HL-60 (cell line): ENCODE results near the gene LIPH.

Source experiments
- DNase-seq, 2 experiments: peaks; one replicate each; pipeline ENCODE4 v3.0.0-alpha.2; 2010 to 2020; ENCODE audit warnings: low read depth in 1 of 2, low spot score in 1 of 2
- H3K27ac ChIP-seq: fragments of 250-450 bp; sonication (Bioruptor Pico); replicated peaks from 2 replicates; pipeline ENCODE4 v1.5.1; 2020; ENCODE audit warnings: mild to moderate bottlenecking, moderate library complexity
- H3K27me3 ChIP-seq: fragments of 250-450 bp; sonication (Bioruptor Pico); 2 replicates; pipeline ENCODE4 v1.5.1; 2021; ENCODE audit warnings: mild to moderate bottlenecking, moderate library complexity; ENCODE audit not compliant: insufficient read depth, poor library complexity, severe bottlenecking
- H3K4me3 ChIP-seq: replicated peaks from 2 replicates; pipeline ENCODE4 v1.5.1; 2011; ENCODE audit warnings: mild to moderate bottlenecking, control low read depth, low read length; ENCODE audit not compliant: insufficient read depth
- GABPA ChIP-seq: IDR thresholded peaks from 2 replicates; pipeline ENCODE4 v1.6.1; 2012; ENCODE audit warnings: low read depth
- POLR2AphosphoS5 ChIP-seq: IDR thresholded peaks from 2 replicates; pipeline ENCODE4 v1.6.1; 2012; ENCODE audit warnings: low read depth
- REST ChIP-seq: IDR thresholded peaks from 2 replicates; pipeline ENCODE4 v1.6.1; 2012; ENCODE audit warnings: low read depth; ENCODE audit not compliant: insufficient replicate concordance
- SPI1 ChIP-seq: IDR thresholded peaks from 2 replicates; pipeline ENCODE4 v1.6.1; 2012; ENCODE audit warnings: low read depth, mild to moderate bottlenecking, borderline replicate concordance
- TF ChIP-seq, protein P1 (sequence below): IDR thresholded peaks from one replicate; pipeline ENCODE4 v1.5.1; 2011; ENCODE audit warnings: low read length, control low read depth, inconsistent platforms; ENCODE audit not compliant: insufficient read depth

Gene LIPH

GRCh38 chr3:185537369-185537970 is 14.9 kb downstream of the LIPH start:
- Histone ChIP-seq H3K27me3 (no peaks in the 10 kb centered on the region), H3K27ac (peak overlapping the region; percentile 44), H3K4me3 (no peak overlapping the region)
- peak; percentile 53 for TF ChIP-seq POLR2AphosphoS5
- no peak for TF ChIP-seq REST
- TF ChIP-seq, protein P1, sequence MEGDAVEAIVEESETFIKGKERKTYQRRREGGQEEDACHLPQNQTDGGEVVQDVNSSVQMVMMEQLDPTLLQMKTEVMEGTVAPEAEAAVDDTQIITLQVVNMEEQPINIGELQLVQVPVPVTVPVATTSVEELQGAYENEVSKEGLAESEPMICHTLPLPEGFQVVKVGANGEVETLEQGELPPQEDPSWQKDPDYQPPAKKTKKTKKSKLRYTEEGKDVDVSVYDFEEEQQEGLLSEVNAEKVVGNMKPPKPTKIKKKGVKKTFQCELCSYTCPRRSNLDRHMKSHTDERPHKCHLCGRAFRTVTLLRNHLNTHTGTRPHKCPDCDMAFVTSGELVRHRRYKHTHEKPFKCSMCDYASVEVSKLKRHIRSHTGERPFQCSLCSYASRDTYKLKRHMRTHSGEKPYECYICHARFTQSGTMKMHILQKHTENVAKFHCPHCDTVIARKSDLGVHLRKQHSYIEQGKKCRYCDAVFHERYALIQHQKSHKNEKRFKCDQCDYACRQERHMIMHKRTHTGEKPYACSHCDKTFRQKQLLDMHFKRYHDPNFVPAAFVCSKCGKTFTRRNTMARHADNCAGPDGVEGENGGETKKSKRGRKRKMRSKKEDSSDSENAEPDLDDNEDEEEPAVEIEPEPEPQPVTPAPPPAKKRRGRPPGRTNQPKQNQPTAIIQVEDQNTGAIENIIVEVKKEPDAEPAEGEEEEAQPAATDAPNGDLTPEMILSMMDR = no peak
- TF ChIP-seq SPI1 = peak; percentile 71
- DNase-seq = peak; percentile 94 to 97

DNA sequence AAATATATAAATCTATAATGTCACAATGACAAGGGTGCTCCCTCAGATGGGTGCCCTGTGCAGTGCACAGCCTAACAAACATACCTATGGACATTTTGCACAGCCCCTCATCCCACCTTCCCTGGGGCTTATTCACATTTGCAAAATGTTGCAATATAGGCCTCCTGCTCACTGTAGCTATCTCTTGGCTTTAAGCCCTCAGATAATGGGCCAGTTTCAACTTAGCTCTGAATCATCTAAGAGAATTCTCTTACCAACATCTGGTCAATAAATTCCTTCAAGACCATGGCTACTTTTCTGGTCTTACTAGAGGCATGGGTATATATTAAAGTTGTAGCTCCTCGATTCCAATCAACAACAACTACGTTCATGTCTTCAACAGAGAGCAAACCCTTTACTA is 17.9 kb downstream of the LIPH start:
- no peak overlapping the region for H3K4me3 ChIP-seq
- H3K27me3 ChIP-seq = no peaks in the 10 kb centered on the region
- no peak for TF ChIP-seq POLR2AphosphoS5
- no peak for TF ChIP-seq SPI1
- TF ChIP-seq, protein P1 = no peak
- TF ChIP-seq REST = no peak
- no peak for TF ChIP-seq GABPA
- no peak for DNase-seq
- no peak overlapping the region for H3K27ac ChIP-seq

DNA sequence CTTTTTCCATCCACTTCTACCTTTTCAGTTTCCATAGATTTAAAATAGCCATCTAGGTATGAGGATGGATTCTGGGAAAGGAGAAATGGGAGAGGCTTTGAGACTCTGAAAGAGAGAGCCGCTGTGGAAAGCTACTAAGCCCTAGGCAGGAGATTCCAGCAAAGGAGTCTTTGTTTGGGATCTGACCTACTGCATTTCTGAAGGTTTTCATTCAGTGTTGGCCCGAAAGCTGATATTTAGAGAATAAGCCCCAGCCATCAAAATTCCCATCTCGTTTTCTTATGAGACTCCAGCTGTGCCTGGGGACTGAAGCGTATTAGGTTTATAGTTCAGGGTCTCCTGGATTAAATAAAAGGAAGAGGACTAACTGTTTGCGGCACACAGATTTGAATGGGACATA is 19.5 kb downstream of the LIPH start:
- Histone ChIP-seq H3K27ac (no peak overlapping the region), H3K4me3 (no peak overlapping the region), H3K27me3 (no peaks in the 10 kb centered on the region)
- TF ChIP-seq REST (no peak), SPI1 (no peak), GABPA (no peak), POLR2AphosphoS5 (no peak)
- TF ChIP-seq, protein P1 = no peak
- no peak for DNase-seq
